Neural cell (in vitro differentiated cells): ENCODE data around the gene MAML3. TPM values are rescaled to one million over a fixed set of nuclear protein-coding genes. Genes with fewer than 3 reads are reported as not detected.

Experiments
- H2AFZ ChIP-seq: fragments of 200-600, 300-800 bp; sonication (generic), shearing (Covaris generic); 2 replicates; pipeline ENCODE4 v1.6.0; 2014; ENCODE audit warnings: low read depth, mild to moderate bottlenecking, antibody characterized with exemption, low read length, moderate library complexity
- H3F3A ChIP-seq: fragments of 200-600 bp; shearing (Covaris generic); 2 replicates; pipeline ENCODE4 v1.6.1; 2016; ENCODE audit warnings: mild to moderate bottlenecking, moderate library complexity, mixed read lengths, antibody characterized with exemption, low read length; ENCODE audit not compliant: insufficient read depth, poor library complexity, severe bottlenecking
- H3K27ac ChIP-seq: fragments of 200-600, 300-800 bp; sonication (generic), shearing (Covaris generic); 2 replicates; pipeline ENCODE4 v1.5.1; 2014; ENCODE audit warnings: mild to moderate bottlenecking, low read length, moderate library complexity
- H3K27me3 ChIP-seq: fragments of 300-800, 200-600 bp; sonication (generic), shearing (Covaris generic); 2 replicates; pipeline ENCODE4 v1.6.0; 2014; ENCODE audit warnings: mild to moderate bottlenecking, low read depth, low read length, moderate library complexity; ENCODE audit not compliant: insufficient read depth
- H3K36me3 ChIP-seq: fragments of 300-800, 200-600 bp; sonication (generic), shearing (Covaris generic); 2 replicates; pipeline ENCODE4 v1.5.1; 2014; ENCODE audit warnings: mild to moderate bottlenecking, antibody characterized with exemption, low read length, moderate library complexity; ENCODE audit not compliant: insufficient read depth
- H3K4me2 ChIP-seq: fragments of 300-800, 200-600 bp; sonication (generic), shearing (Covaris generic); 2 replicates; pipeline ENCODE4 v1.6.0; 2014; ENCODE audit warnings: mild to moderate bottlenecking, low read length
- H3K4me3 ChIP-seq: fragments of 300-800, 200-600 bp; sonication (generic), shearing (Covaris generic); 2 replicates; pipeline ENCODE4 v1.5.1; 2014; ENCODE audit warnings: mild to moderate bottlenecking, low read length, moderate library complexity
- H3K79me2 ChIP-seq: fragments of 200-600 bp; shearing (Covaris generic); replicated peaks from 2 replicates; pipeline ENCODE4 v1.6.0; 2014; ENCODE audit warnings: mild to moderate bottlenecking, low read length, moderate library complexity; ENCODE audit not compliant: insufficient read depth
- H3K9ac ChIP-seq: fragments of 300-800, 200-600 bp; sonication (generic), shearing (Covaris generic); 2 replicates; pipeline ENCODE4 v1.6.1; 2016; ENCODE audit warnings: mild to moderate bottlenecking, low read length, mixed read lengths
- H3K9me2 ChIP-seq: fragments of 200-600 bp; shearing (Covaris generic); 2 replicates; pipeline ENCODE4 v1.6.1; 2016; ENCODE audit warnings: mild to moderate bottlenecking, low read length, mixed read lengths; ENCODE audit not compliant: insufficient read depth
- H3K9me3 ChIP-seq: fragments of 200-600, 300-800 bp; sonication (generic), shearing (Covaris generic); 2 replicates; pipeline ENCODE4 v1.6.1; 2016; ENCODE audit warnings: mild to moderate bottlenecking, mixed run types, low read length, moderate library complexity, mixed read lengths
- H4K20me1 ChIP-seq: fragments of 200-600 bp; shearing (Covaris generic); 2 replicates; pipeline ENCODE4 v1.6.1; 2016; ENCODE audit warnings: mild to moderate bottlenecking, mixed run types; ENCODE audit not compliant: insufficient read depth
- EP300 ChIP-seq: fragments of 450-650 bp; conservative IDR thresholded peaks from 2 replicates; pipeline ENCODE4 v1.6.1; 2014; ENCODE audit warnings: antibody characterized with exemption, mild to moderate bottlenecking, moderate library complexity; ENCODE audit not compliant: poor library complexity, severe bottlenecking
- EZH2 ChIP-seq: fragments of 200-600, 300-800 bp; shearing (Covaris generic), sonication (generic); IDR thresholded peaks from 2 replicates; pipeline ENCODE4 v1.6.1; 2014; ENCODE audit warnings: antibody characterized with exemption, low read length, borderline replicate concordance, mild to moderate bottlenecking; ENCODE audit not compliant: insufficient read depth, poor library complexity, severe bottlenecking
- MXI1 ChIP-seq: fragments of 450-650 bp; conservative IDR thresholded peaks from 2 replicates; pipeline ENCODE4 v1.6.1; 2014; ENCODE audit warnings: antibody characterized with exemption, mild to moderate bottlenecking; ENCODE audit not compliant: poor library complexity, severe bottlenecking
- POLR2AphosphoS5 ChIP-seq: IDR thresholded peaks from 2 replicates; pipeline ENCODE4 v1.6.1; 2012
- RAD21 ChIP-seq: fragments of 450-650 bp; conservative IDR thresholded peaks from 2 replicates; pipeline ENCODE4 v1.6.1; 2014; ENCODE audit warnings: antibody characterized with exemption, mild to moderate bottlenecking, moderate library complexity
- SMC3 ChIP-seq: fragments of 450-650 bp; conservative IDR thresholded peaks from 2 replicates; pipeline ENCODE4 v1.6.1; 2014; ENCODE audit warnings: antibody characterized with exemption, mild to moderate bottlenecking, moderate library complexity; ENCODE audit not compliant: poor library complexity
- TAF1 ChIP-seq: IDR thresholded peaks from 2 replicates; pipeline ENCODE4 v1.6.1; 2012; ENCODE audit warnings: low read depth
- polyA plus RNA-seq: library from polyadenylated mRNA; depleted of rRNA; stranded (reverse); fragments of >200 nt; gene quantifications from 2 replicates; pipeline ENCODE4 v1.2.3, GENCODE V29; 2014
- TF ChIP-seq, protein P1 (sequence below): fragments of 450-650 bp; IDR thresholded peaks from 2 replicates; pipeline ENCODE4 v1.5.1; 2014; ENCODE audit warnings: antibody characterized with exemption, mild to moderate bottlenecking, moderate library complexity; ENCODE audit not compliant: poor library complexity, severe bottlenecking
- TF ChIP-seq, protein P2 (sequence below): IDR thresholded peaks from 2 replicates; pipeline ENCODE4 v1.6.1; 2012; ENCODE audit warnings: borderline replicate concordance

MAML3 gene
- polyA plus RNA-seq, 1 donor from 2014 or later, result 10.2 TPM

DNA sequence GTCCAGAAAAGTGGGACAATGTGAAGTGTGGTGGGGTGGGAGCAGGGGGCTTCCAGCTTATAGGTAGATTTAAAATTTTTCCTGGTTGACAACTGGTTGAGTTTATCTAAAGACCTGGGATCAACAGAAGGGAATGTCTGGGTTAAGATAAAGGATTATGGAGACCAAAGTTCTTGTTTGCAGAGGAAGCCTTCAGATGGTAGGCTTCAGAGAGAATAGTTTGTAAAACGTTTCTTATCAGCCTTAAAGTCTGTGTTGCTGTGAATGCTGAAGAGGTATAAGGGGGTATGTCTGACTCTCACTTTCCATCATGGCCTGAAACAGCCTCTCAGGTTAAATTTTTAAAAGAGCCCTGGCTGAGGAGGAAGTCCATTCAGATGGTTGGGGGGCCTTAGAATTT lies 467.9 kb downstream of the MAML3 start:
- TF ChIP-seq, protein P1, sequence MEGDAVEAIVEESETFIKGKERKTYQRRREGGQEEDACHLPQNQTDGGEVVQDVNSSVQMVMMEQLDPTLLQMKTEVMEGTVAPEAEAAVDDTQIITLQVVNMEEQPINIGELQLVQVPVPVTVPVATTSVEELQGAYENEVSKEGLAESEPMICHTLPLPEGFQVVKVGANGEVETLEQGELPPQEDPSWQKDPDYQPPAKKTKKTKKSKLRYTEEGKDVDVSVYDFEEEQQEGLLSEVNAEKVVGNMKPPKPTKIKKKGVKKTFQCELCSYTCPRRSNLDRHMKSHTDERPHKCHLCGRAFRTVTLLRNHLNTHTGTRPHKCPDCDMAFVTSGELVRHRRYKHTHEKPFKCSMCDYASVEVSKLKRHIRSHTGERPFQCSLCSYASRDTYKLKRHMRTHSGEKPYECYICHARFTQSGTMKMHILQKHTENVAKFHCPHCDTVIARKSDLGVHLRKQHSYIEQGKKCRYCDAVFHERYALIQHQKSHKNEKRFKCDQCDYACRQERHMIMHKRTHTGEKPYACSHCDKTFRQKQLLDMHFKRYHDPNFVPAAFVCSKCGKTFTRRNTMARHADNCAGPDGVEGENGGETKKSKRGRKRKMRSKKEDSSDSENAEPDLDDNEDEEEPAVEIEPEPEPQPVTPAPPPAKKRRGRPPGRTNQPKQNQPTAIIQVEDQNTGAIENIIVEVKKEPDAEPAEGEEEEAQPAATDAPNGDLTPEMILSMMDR, result no peak
- TF ChIP-seq EP300 (no peak), EZH2 (no peak), TAF1 (no peak)
- no peak overlapping the region for H3K9ac ChIP-seq
- no peak overlapping the region for H2AFZ ChIP-seq
- no peak overlapping the region for H3K27ac ChIP-seq
- H4K20me1 ChIP-seq, result no peaks in the 10 kb centered on the region
- no peaks in the 10 kb centered on the region for H3K36me3 ChIP-seq
- no peak overlapping the region for H3K4me3 ChIP-seq
- no peaks in the 10 kb centered on the region for H3K9me2 ChIP-seq
- H3K79me2 ChIP-seq, result no peaks in the 10 kb centered on the region
- H3K4me2 ChIP-seq, result no peak overlapping the region
- H3K27me3 ChIP-seq, result no peaks in the 10 kb centered on the region
- H3K9me3 ChIP-seq, result no peaks in the 10 kb centered on the region
- H3F3A ChIP-seq, result no peaks in the 10 kb centered on the region

DNA sequence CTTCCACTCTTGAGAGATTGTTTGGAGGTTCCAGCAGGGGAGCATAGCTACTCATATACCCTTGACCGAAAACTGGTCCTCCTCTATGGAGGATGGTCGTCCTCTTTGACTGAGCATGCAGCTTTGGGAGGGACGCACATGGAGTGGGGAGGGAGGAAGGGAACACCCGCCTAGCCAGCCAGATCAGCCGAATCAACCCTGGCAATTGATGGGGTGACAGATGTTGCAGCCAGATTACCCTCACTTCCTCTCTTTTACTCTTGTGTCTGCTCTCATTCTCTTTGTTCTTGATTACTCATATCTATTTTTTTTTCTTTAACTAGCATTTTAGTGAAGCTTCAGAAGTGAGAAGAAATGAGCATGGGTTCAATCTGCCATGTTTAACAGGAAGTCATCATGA lies 468.8 kb downstream of the MAML3 start:
- Histone ChIP-seq H3F3A (no peaks in the 10 kb centered on the region), H3K4me3 (no peak overlapping the region), H3K9me2 (no peaks in the 10 kb centered on the region), H3K9me3 (no peaks in the 10 kb centered on the region), H4K20me1 (no peaks in the 10 kb centered on the region), H3K36me3 (no peaks in the 10 kb centered on the region), H3K9ac (no peak overlapping the region), H3K27ac (no peak overlapping the region), H3K79me2 (no peaks in the 10 kb centered on the region), H2AFZ (no peak overlapping the region), H3K27me3 (no peaks in the 10 kb centered on the region), H3K4me2 (no peak overlapping the region)
- no peak for TF ChIP-seq MXI1
- no peak for TF ChIP-seq EP300
- TF ChIP-seq, protein P1, result no peak
- TF ChIP-seq POLR2AphosphoS5, result no peak
- TF ChIP-seq TAF1, result no peak
- TF ChIP-seq RAD21, result no peak
- TF ChIP-seq, protein P2, sequence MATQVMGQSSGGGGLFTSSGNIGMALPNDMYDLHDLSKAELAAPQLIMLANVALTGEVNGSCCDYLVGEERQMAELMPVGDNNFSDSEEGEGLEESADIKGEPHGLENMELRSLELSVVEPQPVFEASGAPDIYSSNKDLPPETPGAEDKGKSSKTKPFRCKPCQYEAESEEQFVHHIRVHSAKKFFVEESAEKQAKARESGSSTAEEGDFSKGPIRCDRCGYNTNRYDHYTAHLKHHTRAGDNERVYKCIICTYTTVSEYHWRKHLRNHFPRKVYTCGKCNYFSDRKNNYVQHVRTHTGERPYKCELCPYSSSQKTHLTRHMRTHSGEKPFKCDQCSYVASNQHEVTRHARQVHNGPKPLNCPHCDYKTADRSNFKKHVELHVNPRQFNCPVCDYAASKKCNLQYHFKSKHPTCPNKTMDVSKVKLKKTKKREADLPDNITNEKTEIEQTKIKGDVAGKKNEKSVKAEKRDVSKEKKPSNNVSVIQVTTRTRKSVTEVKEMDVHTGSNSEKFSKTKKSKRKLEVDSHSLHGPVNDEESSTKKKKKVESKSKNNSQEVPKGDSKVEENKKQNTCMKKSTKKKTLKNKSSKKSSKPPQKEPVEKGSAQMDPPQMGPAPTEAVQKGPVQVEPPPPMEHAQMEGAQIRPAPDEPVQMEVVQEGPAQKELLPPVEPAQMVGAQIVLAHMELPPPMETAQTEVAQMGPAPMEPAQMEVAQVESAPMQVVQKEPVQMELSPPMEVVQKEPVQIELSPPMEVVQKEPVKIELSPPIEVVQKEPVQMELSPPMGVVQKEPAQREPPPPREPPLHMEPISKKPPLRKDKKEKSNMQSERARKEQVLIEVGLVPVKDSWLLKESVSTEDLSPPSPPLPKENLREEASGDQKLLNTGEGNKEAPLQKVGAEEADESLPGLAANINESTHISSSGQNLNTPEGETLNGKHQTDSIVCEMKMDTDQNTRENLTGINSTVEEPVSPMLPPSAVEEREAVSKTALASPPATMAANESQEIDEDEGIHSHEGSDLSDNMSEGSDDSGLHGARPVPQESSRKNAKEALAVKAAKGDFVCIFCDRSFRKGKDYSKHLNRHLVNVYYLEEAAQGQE, result no peak
- TF ChIP-seq SMC3, result no peak
- TF ChIP-seq EZH2, result no peak
